Measurements from ENCODE around the gene PATJ.
"Not testable (repeated sequence)": the region's sequence is repeated elsewhere in the genome, so short reads cannot be mapped to it uniquely, and the experiment has no call there.

The PATJ gene

DNA sequence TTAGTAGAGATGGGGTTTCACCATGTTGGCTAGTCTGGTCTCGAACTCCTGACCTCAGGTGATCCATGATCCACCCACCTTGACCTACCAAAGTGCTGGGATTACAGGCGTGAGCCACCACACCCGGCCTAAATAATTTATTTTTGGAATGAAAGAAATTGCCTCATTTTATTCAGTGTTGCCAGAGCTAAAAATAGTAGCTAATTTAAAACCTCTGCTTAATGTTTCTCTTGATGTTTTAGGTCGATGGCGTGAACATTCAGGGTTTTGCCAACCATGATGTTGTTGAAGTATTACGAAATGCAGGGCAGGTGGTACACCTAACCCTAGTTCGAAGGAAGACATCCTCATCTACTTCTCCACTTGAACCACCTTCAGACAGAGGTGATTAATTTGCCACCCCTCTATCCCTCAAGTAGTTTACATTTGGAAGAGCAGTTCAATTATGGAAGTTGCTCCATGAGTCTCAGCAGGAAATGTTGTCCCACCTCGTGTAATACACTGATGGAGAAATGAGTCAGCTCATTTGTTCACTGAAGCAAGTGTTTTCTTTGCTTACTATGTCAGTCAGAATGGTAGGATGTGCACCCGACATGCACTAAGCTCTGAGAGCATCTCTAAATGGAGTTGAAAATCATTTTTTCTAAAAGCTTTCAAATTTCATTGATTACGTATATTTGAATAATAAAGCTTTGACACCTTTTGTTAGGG is 54.9 kb downstream of the PATJ start:
- DNase-seq = no peak
- Histone ChIP-seq H3K9me3 (ENCODE audit: insufficient read depth, low read depth, low read length) (no peaks in the 10 kb centered on the region), H3K23ac (ENCODE audit: low read length) (no peak overlapping the region), H2BK5ac (ENCODE audit: low read depth, low read length, poor library complexity) (no peak overlapping the region), H3K36me3 (ENCODE audit: control insufficient read depth in 1 of 2, insufficient read depth in 2 of 2, low read length in 2 of 2) (peaks cover 18 to 24% of the 10 kb centered on the region in 2 experiments), H4K12ac (ENCODE audit: low read depth, low read length) (no peak overlapping the region), H3K4me3 (ENCODE audit: low read depth, low read length) (no peak overlapping the region), H3K18ac (ENCODE audit: low read length) (no peak overlapping the region), H3K79me2 (ENCODE audit: control insufficient read depth, insufficient read depth, low read length, poor library complexity) (no peaks in the 10 kb centered on the region), H3K14ac (ENCODE audit: low read length) (no peak overlapping the region), H4K8ac (ENCODE audit: low read depth, low read length) (no peak overlapping the region), H3K27ac (ENCODE audit: low read depth, low read length) (no peak overlapping the region), H2BK120ac (ENCODE audit: insufficient read depth, low read length, poor library complexity) (no peak overlapping the region), H2AK5ac (ENCODE audit: low read length) (no peak overlapping the region), H3K79me1 (ENCODE audit: low read length) (no peaks in the 10 kb centered on the region), H4K91ac (ENCODE audit: low read depth, low read length) (no peak overlapping the region), H3K4me2 (ENCODE audit: low read length) (no peak overlapping the region), H3K27me3 (ENCODE audit: insufficient read depth, low read length) (no peaks in the 10 kb centered on the region), H3K9ac (ENCODE audit: low read length) (no peak overlapping the region), H2BK12ac (ENCODE audit: low read length) (no peak overlapping the region), H3K4ac (ENCODE audit: low read depth, low read length) (no peak overlapping the region), H2AFZ (ENCODE audit: insufficient read depth, low read length, poor library complexity) (no peak overlapping the region), H3K4me1 (ENCODE audit: control insufficient read depth in 1 of 2, insufficient read depth in 2 of 2, low read length in 2 of 2) (no peaks in the 10 kb centered on the region)
- no CpG with 5 or more reads among the region's 10 CpGs for WGBS (ENCODE audit: extremely low coverage, insufficient coverage, insufficient read length)

DNA sequence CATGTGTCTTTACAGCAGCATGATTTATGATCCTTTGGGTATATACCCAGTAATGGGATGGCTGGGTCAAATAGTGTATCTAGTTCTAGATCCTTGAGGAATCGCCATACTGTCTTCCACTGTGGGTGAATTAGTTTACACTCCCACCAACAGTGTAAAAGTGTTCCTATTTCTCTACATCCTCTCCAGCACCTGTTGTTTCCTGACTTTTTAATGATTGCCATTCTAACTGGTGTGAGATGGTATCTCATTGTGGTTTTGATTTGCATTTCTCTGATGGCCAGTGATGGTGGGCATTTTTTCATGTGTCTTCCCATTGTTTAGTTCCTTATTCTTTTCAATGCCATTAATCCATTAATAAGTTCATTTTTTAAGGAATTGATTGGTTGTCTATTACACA is 58.8 kb downstream of the PATJ start:
- H3K9ac ChIP-seq (ENCODE audit: low read length); H3K4ac ChIP-seq (ENCODE audit: low read depth, low read length); DNase-seq; H3K4me2 ChIP-seq (ENCODE audit: low read length); H2AFZ ChIP-seq (ENCODE audit: insufficient read depth, low read length, poor library complexity); H2AK5ac ChIP-seq (ENCODE audit: low read length); H4K8ac ChIP-seq (ENCODE audit: low read depth, low read length); H4K91ac ChIP-seq (ENCODE audit: low read depth, low read length); H4K12ac ChIP-seq (ENCODE audit: low read depth, low read length); H3K9me3 ChIP-seq (ENCODE audit: insufficient read depth, low read depth, low read length); H3K23ac ChIP-seq (ENCODE audit: low read length); H2BK5ac ChIP-seq (ENCODE audit: low read depth, low read length, poor library complexity); H3K4me1 ChIP-seq (ENCODE audit: control insufficient read depth in 1 of 2, insufficient read depth in 2 of 2, low read length in 2 of 2); H2BK12ac ChIP-seq (ENCODE audit: low read length); H3K4me3 ChIP-seq (ENCODE audit: low read depth, low read length); H2BK120ac ChIP-seq (ENCODE audit: insufficient read depth, low read length, poor library complexity); H3K14ac ChIP-seq (ENCODE audit: low read length); H3K27me3 ChIP-seq (ENCODE audit: insufficient read depth, low read length); H3K79me2 ChIP-seq (ENCODE audit: control insufficient read depth, insufficient read depth, low read length, poor library complexity); H3K18ac ChIP-seq (ENCODE audit: low read length); H3K79me1 ChIP-seq (ENCODE audit: low read length); H3K27ac ChIP-seq (ENCODE audit: low read depth, low read length): not testable (repeated sequence)
- peaks cover 13 to 19% of the 10 kb centered on the region in 2 experiments for H3K36me3 ChIP-seq (ENCODE audit: control insufficient read depth in 1 of 2, insufficient read depth in 2 of 2, low read length in 2 of 2)
- no CpG with 5 or more reads among the region's 1 CpG for WGBS (ENCODE audit: extremely low coverage, insufficient coverage, insufficient read length)

DNA sequence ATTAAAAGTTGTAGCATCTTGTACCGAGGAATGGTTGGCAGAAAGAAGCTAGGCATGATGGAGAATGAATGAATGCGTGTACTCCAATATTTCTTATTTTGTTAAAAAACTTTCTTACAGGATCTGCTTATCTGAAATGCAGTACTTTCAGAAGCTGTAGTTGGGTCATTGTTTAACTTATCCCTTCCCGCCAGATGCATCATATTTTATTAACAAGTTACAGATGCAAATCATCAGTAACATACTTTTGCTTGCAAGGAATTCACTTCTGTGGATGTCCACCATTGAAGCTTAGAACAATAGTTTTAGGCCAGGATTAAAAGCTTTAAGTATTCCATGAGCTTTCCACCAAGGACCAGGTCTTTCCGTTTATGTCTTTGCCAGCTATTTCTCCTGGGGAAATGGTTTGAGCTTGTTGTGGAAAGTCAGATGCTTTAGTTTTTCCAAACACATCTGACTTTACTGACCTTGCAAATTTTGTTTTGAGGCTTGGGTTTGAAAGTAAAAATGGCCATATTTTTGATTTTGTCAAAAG is 65.4 kb downstream of the PATJ start:
- Histone ChIP-seq H2BK120ac (ENCODE audit: insufficient read depth, low read length, poor library complexity) (no peak overlapping the region), H3K27ac (ENCODE audit: low read depth, low read length) (no peak overlapping the region), H2AK5ac (ENCODE audit: low read length) (no peak overlapping the region), H3K18ac (ENCODE audit: low read length) (no peak overlapping the region), H3K4me2 (ENCODE audit: low read length) (no peak overlapping the region), H3K79me2 (ENCODE audit: control insufficient read depth, insufficient read depth, low read length, poor library complexity) (no peaks in the 10 kb centered on the region), H3K9me3 (ENCODE audit: insufficient read depth, low read depth, low read length) (no peaks in the 10 kb centered on the region), H3K14ac (ENCODE audit: low read length) (no peak overlapping the region), H2AFZ (ENCODE audit: insufficient read depth, low read length, poor library complexity) (no peak overlapping the region), H2BK12ac (ENCODE audit: low read length) (no peak overlapping the region), H3K4me1 (ENCODE audit: control insufficient read depth in 1 of 2, insufficient read depth in 2 of 2, low read length in 2 of 2) (no peaks in the 10 kb centered on the region), H3K9ac (ENCODE audit: low read length) (no peak overlapping the region), H4K91ac (ENCODE audit: low read depth, low read length) (no peak overlapping the region), H2BK5ac (ENCODE audit: low read depth, low read length, poor library complexity) (no peak overlapping the region), H3K27me3 (ENCODE audit: insufficient read depth, low read length) (no peaks in the 10 kb centered on the region), H3K23ac (ENCODE audit: low read length) (no peak overlapping the region), H3K4me3 (ENCODE audit: low read depth, low read length) (no peak overlapping the region), H3K4ac (ENCODE audit: low read depth, low read length) (no peak overlapping the region), H4K8ac (ENCODE audit: low read depth, low read length) (no peak overlapping the region), H3K36me3 (ENCODE audit: control insufficient read depth in 1 of 2, insufficient read depth in 2 of 2, low read length in 2 of 2) (peaks cover 7 to 14% of the 10 kb centered on the region in 2 experiments), H4K12ac (ENCODE audit: low read depth, low read length) (no peak overlapping the region), H3K79me1 (ENCODE audit: low read length) (no peaks in the 10 kb centered on the region)
- DNase-seq = no peak
- WGBS (ENCODE audit: extremely low coverage, insufficient coverage, insufficient read length) = no CpG with 5 or more reads among the region's 4 CpGs

DNA sequence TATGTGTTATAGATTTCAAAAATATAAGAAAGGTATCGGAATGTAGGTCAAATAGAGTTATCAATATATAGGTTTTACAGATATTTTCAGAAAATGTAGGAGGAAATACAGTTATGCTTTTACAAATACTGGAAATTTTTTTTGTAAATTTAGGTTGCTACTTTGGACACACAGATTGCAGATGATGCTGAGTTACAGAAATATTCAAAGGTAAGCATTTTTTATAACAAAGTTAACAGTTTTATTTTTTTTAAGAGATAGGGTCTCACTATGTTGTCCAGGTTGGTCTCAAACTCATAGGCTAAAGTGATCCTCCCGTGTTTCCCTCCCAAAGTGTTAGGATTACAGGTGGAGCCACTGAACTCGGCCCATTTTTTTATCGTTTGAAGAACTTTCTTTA is 66.0 kb downstream of the PATJ start:
- H3K27me3 ChIP-seq (ENCODE audit: insufficient read depth, low read length) = no peaks in the 10 kb centered on the region
- H2BK12ac ChIP-seq (ENCODE audit: low read length) = no peak overlapping the region
- H2BK5ac ChIP-seq (ENCODE audit: low read depth, low read length, poor library complexity) = no peak overlapping the region
- H3K4me3 ChIP-seq (ENCODE audit: low read depth, low read length) = no peak overlapping the region
- WGBS (ENCODE audit: extremely low coverage, insufficient coverage, insufficient read length) = no CpG with 5 or more reads among the region's 4 CpGs
- H3K23ac ChIP-seq (ENCODE audit: low read length) = no peak overlapping the region
- H4K12ac ChIP-seq (ENCODE audit: low read depth, low read length) = no peak overlapping the region
- H3K27ac ChIP-seq (ENCODE audit: low read depth, low read length) = no peak overlapping the region
- no peak overlapping the region for H3K4ac ChIP-seq (ENCODE audit: low read depth, low read length)
- peaks cover 8 to 14% of the 10 kb centered on the region in 2 experiments for H3K36me3 ChIP-seq (ENCODE audit: control insufficient read depth in 1 of 2, insufficient read depth in 2 of 2, low read length in 2 of 2)
- H3K14ac ChIP-seq (ENCODE audit: low read length) = no peak overlapping the region
- H2AK5ac ChIP-seq (ENCODE audit: low read length) = no peak overlapping the region
- H2AFZ ChIP-seq (ENCODE audit: insufficient read depth, low read length, poor library complexity) = no peak overlapping the region
- H3K4me1 ChIP-seq (ENCODE audit: control insufficient read depth in 1 of 2, insufficient read depth in 2 of 2, low read length in 2 of 2) = no peaks in the 10 kb centered on the region
- H3K9ac ChIP-seq (ENCODE audit: low read length) = no peak overlapping the region
- no peaks in the 10 kb centered on the region for H3K9me3 ChIP-seq (ENCODE audit: insufficient read depth, low read depth, low read length)
- H3K4me2 ChIP-seq (ENCODE audit: low read length) = no peak overlapping the region
- no peak overlapping the region for H4K8ac ChIP-seq (ENCODE audit: low read depth, low read length)
- H3K79me1 ChIP-seq (ENCODE audit: low read length) = no peaks in the 10 kb centered on the region
- H4K91ac ChIP-seq (ENCODE audit: low read depth, low read length) = no peak overlapping the region
- no peaks in the 10 kb centered on the region for H3K79me2 ChIP-seq (ENCODE audit: control insufficient read depth, insufficient read depth, low read length, poor library complexity)
- H2BK120ac ChIP-seq (ENCODE audit: insufficient read depth, low read length, poor library complexity) = no peak overlapping the region
- H3K18ac ChIP-seq (ENCODE audit: low read length) = no peak overlapping the region
- DNase-seq = no peak

Data from trophoblast cell (in vitro differentiated cells and primary cell).